Duodenal mucosa (tissue), 2 donors: ENCODE measurements around the gene DCAF6.
A peak's percentile ranks its signal among the peaks of the same experiment; 100 is the strongest.
"Not testable (repeated sequence)": the region's sequence is repeated elsewhere in the genome, so short reads cannot be mapped to it uniquely, and the experiment has no call there.

ENCODE experiments used
- H3K27ac ChIP-seq: one replicate; pipeline ENCODE4 v1.7.0; 2013; ENCODE audit warnings: low read depth, low read length
- H3K27me3 ChIP-seq, 2 donors: one replicate each; pipeline ENCODE4 v1.7.0; 2013; ENCODE audit warnings: low read length in 2 of 2, control low read depth in 1 of 2; ENCODE audit not compliant: insufficient read depth in 2 of 2, control insufficient read depth in 1 of 2
- H3K36me3 ChIP-seq, 2 donors: one replicate each; pipeline ENCODE4 v1.7.0; 2013; ENCODE audit warnings: low read length in 2 of 2, control low read depth in 1 of 2; ENCODE audit not compliant: insufficient read depth in 2 of 2, control insufficient read depth in 1 of 2
- H3K4me1 ChIP-seq, 2 donors: one replicate each; pipeline ENCODE4 v1.7.0; 2013; ENCODE audit warnings: low read length in 2 of 2, control low read depth in 1 of 2; ENCODE audit not compliant: insufficient read depth in 2 of 2, control insufficient read depth in 1 of 2
- H3K4me3 ChIP-seq, 2 donors: one replicate each; pipeline ENCODE4 v1.7.0; 2013; ENCODE audit warnings: low read length in 2 of 2, low read depth in 1 of 2
- H3K9ac ChIP-seq, 2 donors: one replicate each; pipeline ENCODE4 v1.7.0; 2013; ENCODE audit warnings: low read length in 2 of 2, low read depth in 1 of 2
- H3K9me3 ChIP-seq, 2 donors: one replicate each; pipeline ENCODE4 v1.7.0; 2013; ENCODE audit warnings: low read length in 2 of 2, control low read depth in 1 of 2; ENCODE audit not compliant: control insufficient read depth in 1 of 2

The DCAF6 gene

DNA sequence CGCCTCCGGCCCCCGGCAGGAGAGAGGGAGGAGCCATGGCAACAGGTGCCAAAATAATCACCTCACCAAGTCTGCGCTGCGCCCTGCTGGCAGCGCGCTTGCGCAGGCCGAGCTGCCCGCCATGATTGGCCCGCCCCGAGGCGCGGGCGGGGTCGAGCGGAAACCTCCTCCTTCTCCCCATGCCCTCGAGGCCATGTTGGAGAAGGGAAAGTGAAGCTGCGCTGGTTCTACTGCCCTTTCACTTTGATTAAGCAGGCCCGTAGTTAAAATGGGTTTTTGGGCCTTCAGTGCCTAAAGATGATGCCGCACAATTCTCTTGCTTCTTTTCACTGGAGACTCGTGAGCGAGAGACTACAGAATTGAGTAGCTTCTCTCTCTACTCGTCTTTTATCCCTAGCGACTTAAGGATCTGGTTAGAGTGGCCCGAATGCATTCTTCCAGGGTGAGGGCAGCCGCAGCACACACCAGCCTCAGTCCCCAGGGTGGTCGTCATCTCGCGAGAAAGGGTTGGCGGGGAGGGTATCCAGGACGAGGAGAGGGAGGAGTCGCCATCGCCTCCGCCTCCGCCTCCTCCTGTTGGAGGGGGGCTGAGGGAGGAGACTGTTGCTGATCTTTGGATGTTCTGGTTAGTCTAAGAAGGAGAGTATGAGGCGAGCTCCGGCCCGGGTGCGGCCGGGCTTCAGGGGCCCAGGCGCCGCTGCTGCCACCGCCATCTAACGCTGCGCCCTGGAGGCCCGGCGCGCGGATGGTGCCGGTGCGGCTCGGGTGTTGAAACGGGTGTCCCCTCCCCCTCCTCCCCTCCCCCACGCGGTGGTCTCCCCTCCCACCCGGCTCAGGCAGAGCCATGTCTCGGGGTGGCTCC lies at the start of gene DCAF6:
DCAF6 (plus strand) TSS at position 616 of the 862 bp plus-strand sequence; CDS start at position 845, 229 bp downstream.
- H3K36me3 ChIP-seq = no peaks in the 10 kb centered on the region
- peak within 1 kb of the TSS; percentile 90 to 95 for H3K9ac ChIP-seq
- no peaks in the 10 kb centered on the region for H3K27me3 ChIP-seq
- peak within 1 kb of the TSS; percentile 97 for H3K27ac ChIP-seq
- H3K9me3 ChIP-seq = no peaks in the 10 kb centered on the region
- peaks cover 10 to 11% of the 10 kb centered on the region in 2 donors for H3K4me1 ChIP-seq
- H3K4me3 ChIP-seq = peak within 1 kb of the TSS; percentile 92 to 93

DNA sequence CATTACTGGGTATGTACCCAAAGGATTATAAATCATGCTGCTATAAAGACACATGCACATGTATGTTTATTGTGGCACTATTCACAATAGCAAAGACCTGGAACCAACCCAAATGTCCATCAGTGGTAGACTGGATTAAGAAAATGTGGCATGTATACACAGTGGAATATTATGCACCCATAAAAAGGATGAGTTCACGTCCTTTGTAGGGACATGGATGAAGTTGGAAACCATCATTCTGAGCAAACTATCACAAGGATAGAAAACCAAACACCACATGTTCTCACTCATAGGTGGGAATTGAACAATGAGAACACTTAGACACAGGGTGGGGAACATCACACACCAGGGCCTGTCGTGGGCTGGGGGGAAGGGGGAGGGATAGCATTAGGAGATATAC lies 49.3 kb upstream of the DCAF6 start:
- not testable (repeated sequence) for H3K4me3 ChIP-seq, H3K9me3 ChIP-seq, H3K36me3 ChIP-seq, H3K4me1 ChIP-seq, H3K27me3 ChIP-seq, H3K27ac ChIP-seq, H3K9ac ChIP-seq

GRCh38 chr1:167890400-167890799 lies 46.1 kb upstream of the DCAF6 start:
- Histone ChIP-seq H3K36me3 (no peaks in the 10 kb centered on the region), H3K27me3 (no peaks in the 10 kb centered on the region), H3K9ac (no peak overlapping the region), H3K27ac (no peak overlapping the region), H3K4me3 (no peak overlapping the region), H3K4me1 (no peaks in the 10 kb centered on the region), H3K9me3 (no peaks in the 10 kb centered on the region)

GRCh38 chr1:167893798-167894197 lies 42.7 kb upstream of the DCAF6 start:
- H3K4me1 ChIP-seq = no peaks in the 10 kb centered on the region
- no peak overlapping the region for H3K9ac ChIP-seq
- H3K27ac ChIP-seq = no peak overlapping the region
- no peaks in the 10 kb centered on the region for H3K27me3 ChIP-seq
- no peaks in the 10 kb centered on the region for H3K36me3 ChIP-seq
- no peak overlapping the region for H3K4me3 ChIP-seq
- H3K9me3 ChIP-seq = no peaks in the 10 kb centered on the region

GRCh38 chr1:167898578-167899222 lies 37.8 kb upstream of the DCAF6 start:
- H3K27ac ChIP-seq = no peak overlapping the region
- H3K9me3 ChIP-seq = no peaks in the 10 kb centered on the region
- no peaks in the 10 kb centered on the region for H3K36me3 ChIP-seq
- no peak overlapping the region for H3K9ac ChIP-seq
- H3K4me3 ChIP-seq = no peak overlapping the region
- no peaks in the 10 kb centered on the region for H3K4me1 ChIP-seq
- H3K27me3 ChIP-seq = no peaks in the 10 kb centered on the region

DNA sequence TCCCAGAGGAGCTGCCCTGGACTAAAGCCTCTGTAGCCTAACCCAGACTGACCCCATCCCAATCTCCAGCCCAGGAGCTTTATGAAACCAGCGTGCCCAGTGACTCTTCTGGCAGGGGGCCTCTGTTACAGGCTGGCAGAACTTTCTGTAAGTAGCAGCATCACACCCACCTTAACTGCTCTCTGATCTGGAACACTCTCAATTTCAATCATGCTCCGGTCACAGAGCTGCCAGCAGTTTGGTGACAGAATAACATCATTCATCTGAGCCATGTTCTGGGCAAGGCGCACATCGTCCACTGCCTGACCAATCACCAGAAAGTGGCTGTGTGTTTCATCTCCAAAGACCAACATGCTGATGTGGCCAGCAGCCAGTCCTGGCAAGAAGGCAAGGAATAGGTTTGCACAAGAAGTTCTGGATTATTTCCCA lies 37.2 kb upstream of the DCAF6 start:
- no peak overlapping the region for H3K4me3 ChIP-seq
- no peak overlapping the region for H3K27ac ChIP-seq
- no peaks in the 10 kb centered on the region for H3K27me3 ChIP-seq
- H3K36me3 ChIP-seq = no peaks in the 10 kb centered on the region
- no peaks in the 10 kb centered on the region for H3K4me1 ChIP-seq
- no peaks in the 10 kb centered on the region for H3K9me3 ChIP-seq
- H3K9ac ChIP-seq = no peak overlapping the region

DNA sequence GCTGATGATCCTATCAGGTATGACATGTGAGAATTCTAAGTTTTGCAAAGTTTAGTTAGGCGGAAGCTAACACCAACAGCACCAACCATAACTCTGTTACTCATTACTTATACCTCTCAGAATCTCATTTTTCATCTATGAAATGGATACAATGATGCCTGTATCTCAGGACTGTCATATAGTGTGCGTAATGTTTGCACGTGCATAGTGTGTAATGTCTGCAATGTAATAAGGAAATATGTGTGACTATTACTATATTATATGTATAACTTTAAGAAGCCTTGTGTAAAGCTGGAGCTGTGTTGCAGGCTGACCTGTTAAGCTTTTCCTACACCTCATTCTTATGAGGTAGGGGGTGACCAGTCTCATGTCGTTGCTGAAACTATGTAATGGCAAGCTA lies 35.6 kb upstream of the DCAF6 start:
- H3K4me3 ChIP-seq = no peak overlapping the region
- no peak overlapping the region for H3K27ac ChIP-seq
- H3K9me3 ChIP-seq = no peaks in the 10 kb centered on the region
- no peaks in the 10 kb centered on the region for H3K36me3 ChIP-seq
- no peak overlapping the region for H3K9ac ChIP-seq
- H3K4me1 ChIP-seq = no peaks in the 10 kb centered on the region
- H3K27me3 ChIP-seq = no peaks in the 10 kb centered on the region

GRCh38 chr1:167904652-167905130 lies 31.8 kb upstream of the DCAF6 start:
- no peak overlapping the region for H3K4me3 ChIP-seq
- no peak overlapping the region for H3K9ac ChIP-seq
- no peaks in the 10 kb centered on the region for H3K36me3 ChIP-seq
- no peak overlapping the region for H3K27ac ChIP-seq
- H3K4me1 ChIP-seq = no peaks in the 10 kb centered on the region
- H3K27me3 ChIP-seq = no peaks in the 10 kb centered on the region
- H3K9me3 ChIP-seq = peaks cover 2 to 3% of the 10 kb centered on the region in 2 donors

DNA sequence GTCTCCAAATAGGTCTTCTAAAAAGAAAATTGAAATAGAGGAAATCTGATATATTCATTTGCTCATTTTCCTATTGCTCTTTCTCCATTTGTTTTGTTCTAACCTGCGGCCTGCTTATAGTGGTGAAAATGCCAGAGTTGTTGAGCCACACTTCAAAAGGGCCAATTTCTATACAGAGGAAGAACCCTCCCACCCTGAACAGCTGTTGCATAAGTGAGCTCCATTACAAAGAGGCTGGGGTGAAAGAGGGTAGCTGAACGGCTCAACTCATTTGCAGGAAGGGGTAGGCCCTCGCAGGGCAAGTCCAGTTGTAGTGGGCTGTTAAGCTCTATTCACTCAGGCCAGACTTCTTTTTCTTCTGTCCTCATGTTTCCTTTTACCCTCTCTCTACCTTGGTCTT lies 31.3 kb upstream of the DCAF6 start:
- H3K9ac ChIP-seq = no peak overlapping the region
- H3K27ac ChIP-seq = no peak overlapping the region
- peaks cover 6 to 7% of the 10 kb centered on the region in 2 donors for H3K9me3 ChIP-seq
- H3K4me1 ChIP-seq = no peaks in the 10 kb centered on the region
- no peaks in the 10 kb centered on the region for H3K36me3 ChIP-seq
- H3K4me3 ChIP-seq = no peak overlapping the region
- no peaks in the 10 kb centered on the region for H3K27me3 ChIP-seq

- Histone ChIP-seq H3K4me3 (no peak overlapping the region), H3K27me3 (no peaks in the 10 kb centered on the region), H3K4me1 (peaks cover 0 to 3% of the 10 kb centered on the region in 2 donors), H3K27ac (no peak overlapping the region), H3K9me3 (peaks cover 6 to 8% of the 10 kb centered on the region in 2 donors), H3K36me3 (no peaks in the 10 kb centered on the region), H3K9ac (no peak overlapping the region)
Measured at GRCh38 chr1:167905671-167906070, 30.8 kb upstream of the DCAF6 start.
